ENCODE data around the gene NRBP1.

The NRBP1 gene

GRCh38 chr2:27428213-27428977, at the start of gene NRBP1:
Gene NRBP1, plus strand, starts transcription at chr2:27428631. Its CDS starts 4,643 bp downstream, at chr2:27433274.
- DNase-seq: peak; percentile 53

- no peak for DNase-seq
These were observed 49.6 kb upstream of the NRBP1 start for GRCh38 chr2:27378809-27379290.

GRCh38 chr2:27379383-27379835, 49.0 kb upstream of the NRBP1 start:
- DNase-seq: no peak

- no peak for DNase-seq
These were observed 48.4 kb upstream of the NRBP1 start for GRCh38 chr2:27379836-27380625.

- DNase-seq: peak; percentile 89
These were observed 47.5 kb upstream of the NRBP1 start, which contains the start of gene ZNF513 for GRCh38 chr2:27380626-27381545. Gene ZNF513, minus strand, starts transcription at chr2:27380734. Its CDS starts 208 bp downstream, at chr2:27380526.

GRCh38 chr2:27381577-27382181, 46.8 kb upstream of the NRBP1 start:
- DNase-seq: no peak

GRCh38 chr2:27390822-27391679, 37.4 kb upstream of the NRBP1 start:
- DNase-seq: no peak

GRCh38 chr2:27393225-27393624, 35.2 kb upstream of the NRBP1 start:
- DNase-seq: no peak

GRCh38 chr2:27398962-27399361, 29.5 kb upstream of the NRBP1 start:
- DNase-seq: no peak

GRCh38 chr2:27400348-27401135, 27.9 kb upstream of the NRBP1 start:
- no peak for DNase-seq

GRCh38 chr2:27407798-27408491, 20.5 kb upstream of the NRBP1 start:
- DNase-seq: no peak

- no peak for DNase-seq
These were observed 19.7 kb upstream of the NRBP1 start for GRCh38 chr2:27408601-27409320.

- DNase-seq: peak; percentile 26
These were observed 18.9 kb upstream of the NRBP1 start, which contains the start of gene PPM1G for GRCh38 chr2:27409321-27410073. Gene PPM1G, minus strand, starts transcription at chr2:27409591. Its CDS starts 169 bp downstream, at chr2:27409422.

GRCh38 chr2:27412419-27413152, 15.8 kb upstream of the NRBP1 start:
- no peak for DNase-seq

GRCh38 chr2:27416151-27416550, 12.3 kb upstream of the NRBP1 start:
- no peak for DNase-seq

- no peak for DNase-seq
These were observed 7.4 kb upstream of the NRBP1 start for GRCh38 chr2:27420996-27421395.

GRCh38 chr2:27421660-27422250, 6.7 kb upstream of the NRBP1 start:
- no peak for DNase-seq
